Prostate gland (tissue), 2 donors: ENCODE measurements around the gene FAM237A.

Experiments
- POLR2A ChIP-seq: fragments of 450-650 bp; IDR thresholded peaks from one replicate; pipeline ENCODE4 v1.6.1; 2016; ENCODE audit warnings: antibody characterized with exemption, mild to moderate bottlenecking
- POLR2AphosphoS5 ChIP-seq: sonication (generic); formaldehyde crosslinking; IDR thresholded peaks from one replicate; pipeline ENCODE4 v1.6.1; 2017; ENCODE audit warnings: antibody characterized with exemption
- TF ChIP-seq, protein P1 (sequence below), 4 experiments: fragments of 200-600 bp in 2 of 4; fragments of 450-650 bp in 2 of 4; sonication (generic) in 2 of 4; IDR thresholded peaks; 1 replicate in 3 of 4; 2 replicates in 1 of 4; pipeline ENCODE4 v1.5.1; 2016 to 2019; ENCODE audit warnings: antibody characterized with exemption in 4 of 4, mild to moderate bottlenecking in 2 of 4, moderate library complexity in 2 of 4

GRCh38 chr2:206611736-206612135 lies 30.6 kb upstream of the FAM237A start:
- TF ChIP-seq, protein P1, sequence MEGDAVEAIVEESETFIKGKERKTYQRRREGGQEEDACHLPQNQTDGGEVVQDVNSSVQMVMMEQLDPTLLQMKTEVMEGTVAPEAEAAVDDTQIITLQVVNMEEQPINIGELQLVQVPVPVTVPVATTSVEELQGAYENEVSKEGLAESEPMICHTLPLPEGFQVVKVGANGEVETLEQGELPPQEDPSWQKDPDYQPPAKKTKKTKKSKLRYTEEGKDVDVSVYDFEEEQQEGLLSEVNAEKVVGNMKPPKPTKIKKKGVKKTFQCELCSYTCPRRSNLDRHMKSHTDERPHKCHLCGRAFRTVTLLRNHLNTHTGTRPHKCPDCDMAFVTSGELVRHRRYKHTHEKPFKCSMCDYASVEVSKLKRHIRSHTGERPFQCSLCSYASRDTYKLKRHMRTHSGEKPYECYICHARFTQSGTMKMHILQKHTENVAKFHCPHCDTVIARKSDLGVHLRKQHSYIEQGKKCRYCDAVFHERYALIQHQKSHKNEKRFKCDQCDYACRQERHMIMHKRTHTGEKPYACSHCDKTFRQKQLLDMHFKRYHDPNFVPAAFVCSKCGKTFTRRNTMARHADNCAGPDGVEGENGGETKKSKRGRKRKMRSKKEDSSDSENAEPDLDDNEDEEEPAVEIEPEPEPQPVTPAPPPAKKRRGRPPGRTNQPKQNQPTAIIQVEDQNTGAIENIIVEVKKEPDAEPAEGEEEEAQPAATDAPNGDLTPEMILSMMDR (IDR thresholded peaks at IDR 0.05), result no peak
- TF ChIP-seq POLR2AphosphoS5 (no peak), POLR2A (no peak)
